ENCODE measurements around the gene TEKTIP1.

TEKTIP1 gene

GRCh38 chr19:3499738-3500428, 39.1 kb upstream of the TEKTIP1 start:
- TF ChIP-seq FOXP2 (optimal IDR thresholded peaks at IDR 0.05; ENCODE audit: borderline replicate concordance, extremely low read depth, extremely low read length, insufficient read depth) (no peak), POLR2AphosphoS5 (IDR thresholded peaks at IDR 0.05; ENCODE audit: low read depth, low read length) (no peak), REST (IDR thresholded peaks at IDR 0.05; ENCODE audit: insufficient read depth in 1 of 2, low read depth in 2 of 2, low read length in 2 of 2) (no peak)

- peak; percentile 99 for TF ChIP-seq TAF1 (IDR thresholded peaks at IDR 0.05; ENCODE audit: borderline replicate concordance, insufficient read depth, low read length)
- TF ChIP-seq SIN3A (IDR thresholded peaks at IDR 0.05; ENCODE audit: borderline replicate concordance, insufficient read depth, low read length), result peak; percentile 70; the same call in 1 of the 2 replicates
- TF ChIP-seq POLR2AphosphoS5 (IDR thresholded peaks at IDR 0.05; ENCODE audit: low read depth, low read length), result peak; percentile 69; the same call in 1 of the 2 replicates
- peak; percentile 71 for TF ChIP-seq FOXP2 (optimal IDR thresholded peaks at IDR 0.05; ENCODE audit: borderline replicate concordance, extremely low read depth, extremely low read length, insufficient read depth)
- TF ChIP-seq REST (IDR thresholded peaks at IDR 0.05; ENCODE audit: insufficient read depth in 1 of 2, low read depth in 2 of 2, low read length in 2 of 2), result peak; percentile 59 to 73; a peak in 3 of 4 replicates
Measured at GRCh38 chr19:3500429-3501101, 38.4 kb upstream of the TEKTIP1 start, which contains the start of gene DOHH. Gene DOHH (minus strand): TSS chr19:3500674. CDS start chr19:3496814, 3,860 bp downstream.

GRCh38 chr19:3501780-3502179, 37.2 kb upstream of the TEKTIP1 start:
- no peak for TF ChIP-seq TAF1 (IDR thresholded peaks at IDR 0.05; ENCODE audit: borderline replicate concordance, insufficient read depth, low read length)
- TF ChIP-seq POLR2AphosphoS5 (IDR thresholded peaks at IDR 0.05; ENCODE audit: low read depth, low read length), result no peak
- no peak for TF ChIP-seq REST (IDR thresholded peaks at IDR 0.05; ENCODE audit: insufficient read depth in 1 of 2, low read depth in 2 of 2, low read length in 2 of 2)
- TF ChIP-seq FOXP2 (optimal IDR thresholded peaks at IDR 0.05; ENCODE audit: borderline replicate concordance, extremely low read depth, extremely low read length, insufficient read depth), result no peak
- TF ChIP-seq SIN3A (IDR thresholded peaks at IDR 0.05; ENCODE audit: borderline replicate concordance, insufficient read depth, low read length), result no peak

- TF ChIP-seq REST (IDR thresholded peaks at IDR 0.05; ENCODE audit: insufficient read depth in 1 of 2, low read depth in 2 of 2, low read length in 2 of 2) (no peak), TAF1 (IDR thresholded peaks at IDR 0.05; ENCODE audit: borderline replicate concordance, insufficient read depth, low read length) (no peak), FOXP2 (optimal IDR thresholded peaks at IDR 0.05; ENCODE audit: borderline replicate concordance, extremely low read depth, extremely low read length, insufficient read depth) (peak; percentile 90)
Measured at GRCh38 chr19:3503036-3503572, 35.9 kb upstream of the TEKTIP1 start.

Measured in PFSK-1 (cell line).